Measurements from ENCODE around the gene MYF5. TPM values are rescaled to one million over a fixed set of nuclear protein-coding genes. Genes with fewer than 3 reads are reported as not detected.

Gene MYF5
- total RNA-seq, 1 experiment from 2014 or later: not detected

DNA sequence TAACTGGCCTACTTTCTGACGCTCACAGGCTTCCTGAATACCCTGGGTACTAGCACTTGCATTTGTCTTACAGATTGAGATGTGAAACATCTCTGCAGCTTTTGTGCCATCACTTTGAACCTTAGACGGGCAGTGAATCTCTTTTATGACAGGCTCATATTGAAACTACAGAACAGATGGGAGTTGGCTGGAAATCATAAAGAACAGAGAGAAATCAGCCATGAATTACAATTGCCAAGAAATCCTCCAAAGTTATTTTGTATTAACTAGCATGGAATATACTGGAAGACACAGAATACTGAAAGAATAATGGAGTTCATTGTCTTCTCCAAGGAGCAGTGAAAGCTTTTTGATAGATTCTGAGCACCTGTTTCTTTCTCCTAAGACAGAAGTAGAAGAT is 32.7 kb downstream of the MYF5 start:
- ATAC-seq: no peak
- no peak overlapping the region for H3K4me3 Mint-ChIP-seq
- ChIA-PET CTCF (no interaction called here), POLR2A (no interaction called here)
- H3K9me3 Mint-ChIP-seq: no peaks in the 10 kb centered on the region
- no peaks in the 10 kb centered on the region for H3K36me3 Mint-ChIP-seq
- no peak for DNase-seq (ENCODE audit: low spot score)
- no peaks in the 10 kb centered on the region for H3K4me1 Mint-ChIP-seq
- no peak overlapping the region for H3K27ac Mint-ChIP-seq
- TF ChIP-seq JAZF1 (CRISPR knock-in tag; IDR thresholded peaks at IDR 0.05) (no peak), EMX1 (CRISPR knock-in tag; IDR thresholded peaks at IDR 0.05) (no peak), HMGXB4 (CRISPR knock-in tag; IDR thresholded peaks at IDR 0.05) (no peak), ATF1 (CRISPR knock-in tag; IDR thresholded peaks at IDR 0.05) (no peak), PRRX2 (CRISPR knock-in tag; IDR thresholded peaks at IDR 0.05) (no peak), SOX15 (CRISPR knock-in tag; IDR thresholded peaks at IDR 0.05) (no peak), ESRRA (CRISPR knock-in tag; IDR thresholded peaks at IDR 0.05; ENCODE audit: borderline replicate concordance) (no peak), JUN (CRISPR knock-in tag; IDR thresholded peaks at IDR 0.05) (no peak), ZNF138 (CRISPR knock-in tag; conservative IDR thresholded peaks at IDR 0.05) (no peak), ZSCAN18 (CRISPR knock-in tag; IDR thresholded peaks at IDR 0.05) (no peak), ZNF423 (CRISPR knock-in tag; IDR thresholded peaks at IDR 0.05) (no peak), FOXJ3 (CRISPR knock-in tag; IDR thresholded peaks at IDR 0.05; ENCODE audit: borderline replicate concordance) (no peak), FOXP1 (CRISPR knock-in tag; IDR thresholded peaks at IDR 0.05; ENCODE audit: borderline replicate concordance) (no peak), IRF2 (CRISPR knock-in tag; IDR thresholded peaks at IDR 0.05; ENCODE audit: borderline replicate concordance, low read depth) (no peak), ZMAT4 (CRISPR knock-in tag; IDR thresholded peaks at IDR 0.05) (no peak), CTCF (IDR thresholded peaks at IDR 0.05) (no peak), ZNF121 (CRISPR knock-in tag; IDR thresholded peaks at IDR 0.05) (no peak)
- TF ChIP-seq, protein P1, sequence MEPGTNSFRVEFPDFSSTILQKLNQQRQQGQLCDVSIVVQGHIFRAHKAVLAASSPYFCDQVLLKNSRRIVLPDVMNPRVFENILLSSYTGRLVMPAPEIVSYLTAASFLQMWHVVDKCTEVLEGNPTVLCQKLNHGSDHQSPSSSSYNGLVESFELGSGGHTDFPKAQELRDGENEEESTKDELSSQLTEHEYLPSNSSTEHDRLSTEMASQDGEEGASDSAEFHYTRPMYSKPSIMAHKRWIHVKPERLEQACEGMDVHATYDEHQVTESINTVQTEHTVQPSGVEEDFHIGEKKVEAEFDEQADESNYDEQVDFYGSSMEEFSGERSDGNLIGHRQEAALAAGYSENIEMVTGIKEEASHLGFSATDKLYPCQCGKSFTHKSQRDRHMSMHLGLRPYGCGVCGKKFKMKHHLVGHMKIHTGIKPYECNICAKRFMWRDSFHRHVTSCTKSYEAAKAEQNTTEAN (CRISPR knock-in tag; IDR thresholded peaks at IDR 0.05): no peak
- TF ChIP-seq, protein P2, sequence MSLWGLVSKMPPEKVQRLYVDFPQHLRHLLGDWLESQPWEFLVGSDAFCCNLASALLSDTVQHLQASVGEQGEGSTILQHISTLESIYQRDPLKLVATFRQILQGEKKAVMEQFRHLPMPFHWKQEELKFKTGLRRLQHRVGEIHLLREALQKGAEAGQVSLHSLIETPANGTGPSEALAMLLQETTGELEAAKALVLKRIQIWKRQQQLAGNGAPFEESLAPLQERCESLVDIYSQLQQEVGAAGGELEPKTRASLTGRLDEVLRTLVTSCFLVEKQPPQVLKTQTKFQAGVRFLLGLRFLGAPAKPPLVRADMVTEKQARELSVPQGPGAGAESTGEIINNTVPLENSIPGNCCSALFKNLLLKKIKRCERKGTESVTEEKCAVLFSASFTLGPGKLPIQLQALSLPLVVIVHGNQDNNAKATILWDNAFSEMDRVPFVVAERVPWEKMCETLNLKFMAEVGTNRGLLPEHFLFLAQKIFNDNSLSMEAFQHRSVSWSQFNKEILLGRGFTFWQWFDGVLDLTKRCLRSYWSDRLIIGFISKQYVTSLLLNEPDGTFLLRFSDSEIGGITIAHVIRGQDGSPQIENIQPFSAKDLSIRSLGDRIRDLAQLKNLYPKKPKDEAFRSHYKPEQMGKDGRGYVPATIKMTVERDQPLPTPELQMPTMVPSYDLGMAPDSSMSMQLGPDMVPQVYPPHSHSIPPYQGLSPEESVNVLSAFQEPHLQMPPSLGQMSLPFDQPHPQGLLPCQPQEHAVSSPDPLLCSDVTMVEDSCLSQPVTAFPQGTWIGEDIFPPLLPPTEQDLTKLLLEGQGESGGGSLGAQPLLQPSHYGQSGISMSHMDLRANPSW (CRISPR knock-in tag; conservative IDR thresholded peaks at IDR 0.05; ENCODE audit: low read depth): no peak
- TF ChIP-seq, protein P3, sequence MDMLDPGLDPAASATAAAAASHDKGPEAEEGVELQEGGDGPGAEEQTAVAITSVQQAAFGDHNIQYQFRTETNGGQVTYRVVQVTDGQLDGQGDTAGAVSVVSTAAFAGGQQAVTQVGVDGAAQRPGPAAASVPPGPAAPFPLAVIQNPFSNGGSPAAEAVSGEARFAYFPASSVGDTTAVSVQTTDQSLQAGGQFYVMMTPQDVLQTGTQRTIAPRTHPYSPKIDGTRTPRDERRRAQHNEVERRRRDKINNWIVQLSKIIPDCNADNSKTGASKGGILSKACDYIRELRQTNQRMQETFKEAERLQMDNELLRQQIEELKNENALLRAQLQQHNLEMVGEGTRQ (CRISPR knock-in tag; IDR thresholded peaks at IDR 0.05): no peak
- no peaks in the 10 kb centered on the region for H3K27me3 Mint-ChIP-seq (ENCODE audit: low read depth)
